ENCODE results near the gene ARRDC5. TPM values are rescaled to one million over a fixed set of nuclear protein-coding genes. Genes with fewer than 3 reads are reported as not detected.
"Not testable (repeated sequence)": the region's sequence is repeated elsewhere in the genome, so short reads cannot be mapped to it uniquely, and the experiment has no call there.

The ARRDC5 gene
- total RNA-seq, 2 donors from 2014 or later: 0.16 to 0.19 TPM

DNA sequence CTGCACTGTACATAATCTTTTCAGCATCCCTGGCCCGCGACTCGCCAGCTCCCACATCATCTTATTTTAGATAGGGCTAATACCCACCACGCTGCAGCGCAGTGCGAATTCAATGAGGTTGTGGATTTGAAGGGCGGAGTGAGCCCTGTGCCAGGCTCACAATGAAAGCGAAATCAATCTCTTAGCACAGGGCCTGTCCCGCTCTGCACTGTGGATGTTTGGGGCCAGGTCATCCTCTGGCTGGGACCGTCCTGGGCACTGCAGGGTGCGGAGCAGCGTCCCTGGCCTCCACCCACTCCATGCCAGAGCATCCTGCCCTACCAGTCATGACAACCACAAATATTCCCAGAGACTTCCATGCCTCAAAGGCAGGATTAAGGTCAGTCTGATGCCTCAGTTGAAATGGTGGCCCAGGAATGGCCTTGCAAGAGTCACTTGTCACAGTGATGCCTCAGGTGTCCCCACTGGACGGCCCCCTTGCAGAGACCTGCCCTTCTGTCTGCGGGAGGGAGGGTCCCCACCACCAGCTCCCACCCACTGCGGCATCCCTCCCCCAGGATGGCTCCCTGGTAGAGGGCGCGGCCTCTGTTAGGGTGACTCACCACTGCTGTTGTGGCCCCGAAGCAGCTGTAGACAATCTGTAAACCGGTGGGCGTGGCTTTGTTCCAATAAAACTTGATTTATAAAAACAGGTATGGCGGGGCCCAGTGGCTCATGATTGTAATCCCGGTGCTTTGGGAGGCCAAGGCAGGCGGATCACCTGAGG is 12.2 kb upstream of the ARRDC5 start:
- H3K36me3 Mint-ChIP-seq (ENCODE audit: low read depth): peaks cover 92% of the 10 kb centered on the region
- H3K27me3 Mint-ChIP-seq: no peaks in the 10 kb centered on the region
- H3K27ac Mint-ChIP-seq: peak overlapping the region; percentile 43
- H3K4me3 Mint-ChIP-seq: peak overlapping the region; percentile 80
- H3K9me3 Mint-ChIP-seq: no peaks in the 10 kb centered on the region
- peak; percentile 78 for ATAC-seq (replicated peaks)
- H3K4me1 Mint-ChIP-seq: peaks cover 27% of the 10 kb centered on the region

DNA sequence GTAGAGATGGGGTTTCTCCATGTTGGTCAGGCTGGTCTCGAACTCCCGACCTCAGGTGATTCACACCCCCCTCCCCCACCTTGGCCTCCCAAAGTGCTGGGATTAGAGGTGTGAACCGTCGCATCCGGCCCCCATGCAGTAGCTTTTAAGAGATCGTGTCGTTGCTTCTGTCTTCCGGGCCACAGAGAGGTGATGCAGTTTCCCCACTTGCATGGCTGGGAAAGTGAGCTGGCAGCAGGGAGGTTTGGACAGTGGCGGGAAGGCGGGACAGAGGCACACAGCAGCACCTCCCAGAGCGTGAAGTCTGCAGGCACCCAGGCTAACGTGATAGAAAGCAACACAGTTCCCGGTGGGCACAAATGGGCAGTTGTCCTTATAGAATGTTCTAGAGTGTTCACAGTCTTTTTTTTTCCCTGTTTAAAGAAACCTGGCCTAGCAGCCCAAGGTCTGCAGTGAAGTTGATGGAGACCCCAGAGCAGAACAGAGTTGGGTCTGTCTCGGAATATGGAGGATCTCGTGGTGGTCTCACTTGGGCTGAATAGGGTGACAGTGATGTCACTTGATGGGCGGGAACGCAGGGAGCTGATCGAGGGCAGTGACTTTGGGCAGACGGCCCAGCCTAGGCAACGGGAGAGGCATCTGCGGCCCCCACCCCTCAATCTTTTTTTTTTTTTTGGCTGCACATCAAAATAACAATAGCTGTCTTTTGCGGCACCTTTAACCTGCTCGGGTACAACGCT is 11.5 kb upstream of the ARRDC5 start:
- H3K36me3 Mint-ChIP-seq (ENCODE audit: low read depth): peaks cover 84% of the 10 kb centered on the region
- peak overlapping the region; percentile 80 for H3K4me3 Mint-ChIP-seq
- H3K4me1 Mint-ChIP-seq: peaks cover 27% of the 10 kb centered on the region
- no peaks in the 10 kb centered on the region for H3K27me3 Mint-ChIP-seq
- no peaks in the 10 kb centered on the region for H3K9me3 Mint-ChIP-seq
- H3K27ac Mint-ChIP-seq: peak overlapping the region; percentile 43
- no peak for ATAC-seq (replicated peaks)

DNA sequence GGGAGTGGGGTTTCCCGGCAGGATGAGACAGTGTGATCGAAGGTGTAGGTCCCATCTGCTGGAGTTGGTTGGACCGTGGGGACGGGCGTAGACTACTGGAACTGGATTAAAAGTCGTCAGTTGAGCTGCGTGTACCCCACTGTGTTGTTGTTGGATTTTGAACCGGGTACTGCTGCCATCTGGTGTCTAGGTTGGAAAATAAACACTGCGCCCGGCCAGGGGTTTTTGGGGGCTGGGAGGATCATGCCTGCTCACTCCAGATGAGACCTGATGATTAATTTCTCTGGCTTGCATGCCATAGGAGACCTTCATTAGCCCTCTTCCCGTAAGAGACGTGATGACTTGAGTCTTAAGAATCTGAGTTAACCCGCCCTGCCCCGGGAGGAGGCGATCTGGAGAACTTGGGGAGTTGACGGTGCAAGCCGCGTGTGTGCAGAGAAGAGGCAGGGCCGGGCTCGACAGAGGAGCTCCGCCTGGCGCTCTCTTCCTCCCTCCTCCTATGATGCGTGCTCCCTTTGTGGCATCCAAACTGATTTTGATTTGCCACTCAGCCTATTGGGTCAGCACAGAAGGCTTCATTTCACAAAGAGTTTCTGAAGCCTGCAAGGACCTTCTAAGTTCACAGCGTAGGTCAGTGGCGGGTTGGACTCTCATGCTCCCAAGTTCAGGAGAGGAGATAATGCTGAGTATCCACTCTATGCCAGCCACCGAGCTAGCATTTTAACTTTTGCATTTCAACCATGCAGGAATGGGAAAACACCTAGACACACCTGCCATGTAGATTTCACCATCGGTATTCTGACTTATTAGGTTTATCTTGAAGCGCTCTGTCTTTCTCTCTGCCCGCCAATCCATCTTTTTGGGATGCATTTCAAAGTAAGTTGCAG is 9.3 kb upstream of the ARRDC5 start:
- Mint-ChIP-seq H3K9me3 (no peaks in the 10 kb centered on the region), H3K4me1 (peaks cover 27% of the 10 kb centered on the region), H3K27me3 (no peaks in the 10 kb centered on the region), H3K36me3 (ENCODE audit: low read depth) (peaks cover 66% of the 10 kb centered on the region), H3K27ac (peak overlapping the region; percentile 78), H3K4me3 (peak overlapping the region; percentile 94)
- ATAC-seq (replicated peaks): peak; percentile 22

DNA sequence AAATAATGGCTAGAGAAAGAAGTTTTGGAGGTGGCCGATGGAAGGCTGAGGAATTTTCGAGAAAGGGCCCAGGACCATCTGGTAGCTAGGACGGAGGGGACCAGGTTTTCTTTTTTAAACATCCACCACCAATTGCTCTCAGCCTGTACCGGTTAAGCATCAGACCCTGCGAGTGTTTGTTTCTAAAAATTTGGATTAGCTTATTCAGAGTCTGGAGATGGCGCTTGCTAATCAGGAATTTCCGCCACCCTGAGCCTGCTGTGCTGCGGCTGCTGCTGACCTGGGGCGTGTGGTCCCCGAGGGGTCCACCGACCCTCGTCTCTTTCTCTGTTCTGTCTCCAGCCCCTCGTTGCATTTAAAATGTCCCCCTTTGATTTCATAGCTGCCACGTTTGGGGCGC is 8.6 kb upstream of the ARRDC5 start:
- Mint-ChIP-seq H3K36me3 (ENCODE audit: low read depth) (peaks cover 59% of the 10 kb centered on the region), H3K4me3 (peak overlapping the region; percentile 94), H3K9me3 (no peaks in the 10 kb centered on the region), H3K27ac (peak overlapping the region; percentile 78), H3K27me3 (no peaks in the 10 kb centered on the region), H3K4me1 (peaks cover 22% of the 10 kb centered on the region)
- no peak for ATAC-seq (replicated peaks)

DNA sequence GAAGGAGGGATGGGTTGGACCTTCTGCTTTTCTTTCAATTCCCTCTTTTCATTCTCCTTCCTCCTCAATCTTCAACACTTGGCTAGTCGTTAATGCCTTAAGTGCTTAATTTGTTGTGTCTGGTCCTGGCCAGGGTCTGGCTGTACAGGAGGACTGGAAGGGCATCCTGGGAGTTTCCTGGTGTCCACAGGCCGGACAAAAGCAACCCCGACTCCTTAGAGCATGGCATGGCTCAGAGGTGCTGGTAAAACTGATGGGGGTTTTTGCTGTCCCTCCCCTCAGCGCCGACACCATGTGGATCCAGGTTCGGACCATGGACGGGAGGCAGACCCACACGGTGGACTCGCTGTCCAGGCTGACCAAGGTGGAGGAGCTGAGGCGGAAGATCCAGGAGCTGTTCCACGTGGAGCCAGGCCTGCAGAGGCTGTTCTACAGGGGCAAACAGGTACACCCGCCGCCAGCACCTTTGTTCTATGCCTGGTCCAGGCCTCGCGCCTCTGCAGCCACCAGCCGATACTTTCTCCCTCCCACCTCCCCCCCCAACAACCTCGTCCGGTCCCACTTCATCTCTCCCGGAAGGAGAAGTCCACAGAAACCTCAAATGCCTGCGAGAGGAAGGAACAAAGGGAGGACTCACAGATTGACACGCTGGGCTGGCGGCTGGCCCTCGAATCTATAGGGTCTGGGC is 8.0 kb upstream of the ARRDC5 start:
- peaks cover 53% of the 10 kb centered on the region for H3K36me3 Mint-ChIP-seq (ENCODE audit: low read depth)
- H3K27ac Mint-ChIP-seq: no peak overlapping the region
- no peak for ATAC-seq (replicated peaks)
- no peaks in the 10 kb centered on the region for H3K27me3 Mint-ChIP-seq
- H3K4me3 Mint-ChIP-seq: peak overlapping the region; percentile 94
- no peaks in the 10 kb centered on the region for H3K9me3 Mint-ChIP-seq
- peaks cover 22% of the 10 kb centered on the region for H3K4me1 Mint-ChIP-seq

DNA sequence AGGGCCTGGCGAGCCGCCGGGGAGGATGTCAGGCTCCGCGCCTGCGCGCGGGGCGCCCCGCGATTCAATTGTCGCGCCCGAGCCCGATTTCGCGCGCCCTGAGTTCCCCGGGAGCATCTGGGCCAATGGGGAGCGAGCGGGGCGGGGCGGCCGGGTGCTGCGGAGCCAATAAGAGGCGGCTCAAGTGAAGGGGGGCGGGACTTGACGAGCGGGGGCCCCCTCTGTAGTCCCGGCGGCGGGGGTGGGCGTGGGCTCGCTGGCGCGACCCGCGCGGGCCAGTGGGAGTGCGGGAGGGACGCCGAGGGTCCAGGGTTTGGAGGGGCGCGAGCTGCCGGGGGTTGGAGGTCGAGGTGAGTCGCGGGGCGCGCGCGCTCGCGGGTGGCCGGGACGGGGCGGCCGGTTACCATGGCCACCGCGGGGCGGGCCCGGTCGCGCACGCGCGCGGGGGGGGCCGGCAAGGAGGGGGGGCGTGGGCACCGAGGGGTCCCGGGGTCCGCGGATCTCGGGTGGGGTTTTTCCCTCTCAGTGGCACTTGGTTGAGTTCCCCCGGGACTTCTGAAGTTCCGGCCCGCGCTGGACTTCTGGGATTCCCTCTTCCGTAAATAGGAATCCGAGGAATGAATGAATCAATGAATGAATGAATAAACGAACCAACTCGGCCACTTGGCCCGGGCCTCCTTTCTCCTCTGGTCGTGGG is 7.3 kb upstream of the ARRDC5 start:
- Mint-ChIP-seq H3K27me3 (no peaks in the 10 kb centered on the region), H3K9me3 (no peaks in the 10 kb centered on the region), H3K4me3 (peak overlapping the region; percentile 94), H3K36me3 (ENCODE audit: low read depth) (peaks cover 46% of the 10 kb centered on the region), H3K27ac (no peak overlapping the region), H3K4me1 (peaks cover 22% of the 10 kb centered on the region)
- peak; percentile 90 for ATAC-seq (replicated peaks)

DNA sequence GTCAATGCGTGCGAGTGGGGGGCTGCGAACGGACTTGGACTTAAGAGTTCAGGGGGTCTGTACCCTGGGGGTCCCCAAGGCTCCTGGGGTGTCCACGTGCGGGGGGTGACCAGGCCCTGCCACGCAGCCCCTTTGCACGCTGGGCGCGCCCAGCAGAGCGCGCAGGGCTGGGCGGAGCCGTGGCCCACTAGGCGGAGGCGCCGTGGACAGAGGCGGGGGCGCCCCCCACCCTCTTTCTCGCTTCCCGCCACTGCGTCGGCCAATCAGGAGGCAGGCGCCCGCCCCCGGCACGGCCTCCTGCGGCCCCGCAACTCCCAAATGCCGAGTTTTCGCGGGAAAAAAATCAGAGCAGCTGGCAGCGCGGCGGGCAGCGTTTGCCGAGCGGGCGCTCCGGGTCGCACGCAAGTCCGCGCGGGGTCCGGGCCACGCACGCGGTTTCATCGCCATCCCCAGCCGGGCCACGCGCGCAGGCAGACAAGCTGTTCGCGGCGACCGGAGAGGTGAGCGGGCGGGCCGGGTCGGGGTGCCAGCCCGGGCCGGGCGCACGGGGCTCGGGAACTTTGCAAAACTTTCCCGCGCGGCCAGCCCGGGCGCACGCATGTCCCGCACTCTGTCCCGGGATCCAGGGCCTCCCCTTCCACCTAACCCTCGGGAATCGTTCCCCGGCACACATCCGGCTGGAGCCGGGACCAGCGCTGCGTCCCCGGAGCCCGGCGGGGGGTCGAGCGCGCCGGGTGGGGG is 6.6 kb upstream of the ARRDC5 start, which contains the start of gene UHRF1:
Gene UHRF1 (plus strand): TSS at position 346 of the 741 bp plus-strand sequence. CDS start 1,385 bp downstream, outside the sequence.
- Mint-ChIP-seq H3K27me3 (no peaks in the 10 kb centered on the region), H3K9me3 (no peaks in the 10 kb centered on the region), H3K4me1 (peaks cover 16% of the 10 kb centered on the region), H3K36me3 (ENCODE audit: low read depth) (peaks cover 39% of the 10 kb centered on the region), H3K4me3 (peak within 1 kb of the TSS; percentile 94), H3K27ac (no peak within 1 kb of the TSS)
- peak; percentile 55 for ATAC-seq (replicated peaks)

DNA sequence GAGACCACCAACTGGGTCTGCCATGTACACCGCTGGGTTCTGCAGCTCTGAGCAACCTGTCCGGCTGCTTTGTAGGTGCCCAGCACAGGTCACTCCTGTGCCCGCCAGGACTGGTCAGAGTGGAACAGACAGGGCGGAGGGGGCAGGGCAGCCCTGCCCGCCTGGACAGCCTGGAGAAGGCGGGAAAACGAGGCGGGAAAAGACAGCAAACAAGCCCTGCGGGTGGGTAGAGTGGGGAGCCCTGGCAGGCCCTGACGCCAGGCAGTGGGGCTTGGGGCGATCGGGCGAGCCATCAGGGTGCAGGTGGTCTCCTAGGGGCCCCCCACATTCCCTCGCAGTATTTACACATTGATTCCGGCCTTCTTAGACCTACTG is 6.1 kb upstream of the ARRDC5 start:
- Mint-ChIP-seq H3K4me3 (peak overlapping the region; percentile 94), H3K27ac (no peak overlapping the region), H3K36me3 (ENCODE audit: low read depth) (peaks cover 33% of the 10 kb centered on the region), H3K9me3 (no peaks in the 10 kb centered on the region), H3K4me1 (peaks cover 13% of the 10 kb centered on the region), H3K27me3 (no peaks in the 10 kb centered on the region)
- ATAC-seq (replicated peaks): no peak

DNA sequence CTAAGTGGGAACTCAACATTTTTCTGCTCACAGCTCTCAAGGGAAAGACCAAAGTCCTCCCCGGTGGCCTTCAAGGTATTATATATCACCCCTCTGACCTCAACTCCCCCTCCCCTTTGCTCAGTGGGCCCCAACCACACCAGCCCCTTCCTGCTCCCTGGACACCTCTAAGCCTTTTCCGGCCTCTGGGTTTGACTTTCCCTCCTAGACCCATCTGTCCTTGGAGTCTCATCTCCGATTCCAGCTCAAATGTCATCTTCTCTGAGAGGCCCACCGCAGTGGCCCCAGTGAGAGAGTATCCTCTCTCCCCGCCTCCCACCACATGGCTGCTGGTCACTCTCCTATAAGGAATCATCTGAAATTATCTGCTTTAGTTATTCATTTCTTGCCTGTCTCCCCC is 5.7 kb upstream of the ARRDC5 start:
- Mint-ChIP-seq H3K27me3 (no peaks in the 10 kb centered on the region), H3K4me1 (peaks cover 13% of the 10 kb centered on the region), H3K27ac (no peak overlapping the region), H3K9me3 (no peaks in the 10 kb centered on the region), H3K36me3 (ENCODE audit: low read depth) (peaks cover 29% of the 10 kb centered on the region), H3K4me3 (peak overlapping the region; percentile 94)
- ATAC-seq (replicated peaks): no peak

DNA sequence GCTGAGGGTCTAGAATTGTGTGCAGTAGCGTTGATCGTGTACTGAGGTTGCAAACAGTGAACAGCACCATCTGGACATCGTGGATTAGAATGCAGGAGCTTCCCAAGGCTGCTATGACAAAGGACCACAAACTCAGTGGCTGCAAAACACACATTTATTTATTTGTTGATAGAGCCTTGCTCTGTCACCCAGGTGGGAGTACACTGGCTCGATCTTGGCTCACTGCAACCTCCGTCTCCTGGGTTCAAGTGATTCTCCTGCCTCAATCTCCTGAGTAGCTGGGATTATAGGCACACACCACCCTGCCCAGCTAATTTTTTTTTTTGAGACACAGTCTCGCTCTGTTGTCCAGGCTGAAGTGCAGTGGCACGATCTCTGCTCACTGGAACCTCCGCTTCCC is 4.3 kb upstream of the ARRDC5 start:
- Mint-ChIP-seq H3K4me1 (peaks cover 5% of the 10 kb centered on the region), H3K36me3 (ENCODE audit: low read depth) (peaks cover 15% of the 10 kb centered on the region), H3K27ac (no peak overlapping the region), H3K27me3 (no peaks in the 10 kb centered on the region), H3K9me3 (no peaks in the 10 kb centered on the region), H3K4me3 (no peak overlapping the region)
- ATAC-seq (replicated peaks): no peak

DNA sequence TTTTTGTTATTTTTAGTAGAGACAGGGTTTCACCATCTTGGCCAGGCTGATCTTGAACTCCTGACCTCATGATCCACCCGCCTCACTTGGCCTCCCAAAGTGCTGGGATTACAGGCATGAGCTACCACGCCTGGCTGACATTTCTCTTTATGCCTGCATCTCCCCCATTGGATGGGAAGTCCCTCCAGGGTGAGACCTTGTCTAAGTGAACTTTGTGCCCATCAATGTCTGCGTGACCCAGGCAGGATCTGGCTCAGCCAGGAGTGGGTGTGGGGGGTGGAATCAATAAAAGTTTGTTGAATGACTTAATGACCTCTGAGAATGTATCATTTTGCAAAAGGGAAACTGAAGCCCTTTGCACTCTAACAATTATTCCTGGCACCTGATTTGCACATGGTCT is 1.8 kb upstream of the ARRDC5 start:
- no peak overlapping the region for H3K27ac Mint-ChIP-seq
- H3K4me3 Mint-ChIP-seq: no peak overlapping the region
- no peaks in the 10 kb centered on the region for H3K36me3 Mint-ChIP-seq (ENCODE audit: low read depth)
- no peaks in the 10 kb centered on the region for H3K9me3 Mint-ChIP-seq
- no peaks in the 10 kb centered on the region for H3K4me1 Mint-ChIP-seq
- no peak for ATAC-seq (replicated peaks)
- H3K27me3 Mint-ChIP-seq: no peaks in the 10 kb centered on the region

DNA sequence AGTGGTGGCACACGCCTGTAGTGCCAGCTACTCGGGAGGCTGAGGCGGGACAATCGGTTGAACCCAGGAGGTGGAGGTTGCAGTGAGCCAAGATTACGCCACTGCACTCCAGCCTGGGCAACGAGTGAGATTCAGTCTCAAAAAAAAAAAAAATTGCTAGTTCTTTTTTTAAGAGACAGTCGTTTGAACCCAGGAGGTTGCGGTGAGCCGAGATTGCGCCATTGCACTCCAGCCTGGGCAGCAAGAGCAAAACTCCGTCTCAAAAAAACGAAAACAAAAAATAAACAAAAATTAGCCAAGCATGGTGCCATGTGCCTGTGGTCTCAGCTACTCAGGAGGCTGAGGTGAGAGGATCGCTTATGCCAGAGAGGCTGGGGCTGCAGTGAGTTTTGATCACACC is 1.8 kb downstream of the ARRDC5 start:
- H3K4me1 Mint-ChIP-seq; H3K9me3 Mint-ChIP-seq; H3K27me3 Mint-ChIP-seq; ATAC-seq (replicated peaks); H3K36me3 Mint-ChIP-seq (ENCODE audit: low read depth); H3K27ac Mint-ChIP-seq; H3K4me3 Mint-ChIP-seq: not testable (repeated sequence)

DNA sequence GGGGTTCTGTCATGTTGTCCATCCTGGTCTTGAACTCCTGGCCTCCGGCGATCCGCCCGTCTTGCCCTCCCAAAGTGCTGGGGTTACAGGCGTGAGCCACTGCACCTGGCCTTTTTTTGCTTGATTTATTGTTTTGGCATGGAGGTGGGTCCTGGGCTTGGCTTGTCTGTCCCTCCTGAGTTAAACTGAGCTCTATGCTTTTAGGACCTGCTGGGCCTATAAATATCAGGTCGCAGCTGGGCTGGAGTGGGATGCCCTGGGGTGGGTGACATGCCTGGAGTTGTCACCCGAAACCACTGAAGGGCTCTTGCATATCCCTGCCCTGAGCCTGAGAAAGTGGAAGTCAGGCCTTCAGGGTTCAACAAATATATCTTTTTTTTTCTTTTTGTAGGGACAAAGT is 5.5 kb downstream of the ARRDC5 start:
- no peak overlapping the region for H3K4me3 Mint-ChIP-seq
- no peak overlapping the region for H3K27ac Mint-ChIP-seq
- no peaks in the 10 kb centered on the region for H3K9me3 Mint-ChIP-seq
- H3K27me3 Mint-ChIP-seq: no peaks in the 10 kb centered on the region
- H3K36me3 Mint-ChIP-seq (ENCODE audit: low read depth): no peaks in the 10 kb centered on the region
- ATAC-seq (replicated peaks): no peak
- H3K4me1 Mint-ChIP-seq: no peaks in the 10 kb centered on the region

Measured in activated T-helper 17 cell treated with anti-CD3 and anti-CD28 coated beads, Interleukin-2, amount 50 U/mL, for 72 hours (primary cell).